ENCODE measurements around the gene OR8B12.

OR8B12 gene

GRCh38 chr11:124511745-124512144, 31.7 kb downstream of the OR8B12 start:
- in situ Hi-C loops (cut with HindIII; ENCODE audit: low pct_ligation_motif_present, low sequenced_read_pairs): no loop called here

GRCh38 chr11:124510279-124510678, 33.2 kb downstream of the OR8B12 start:
- DNase-seq: no peak

More at GRCh38 chr11:124511745-124512144, 31.7 kb downstream of the OR8B12 start:
- Histone ChIP-seq H3K27ac (no peak overlapping the region), H3K4me3 (ENCODE audit: low read depth, low read length) (no peak overlapping the region), H3K36me3 (replicated peaks) (no peaks in the 10 kb centered on the region), H3K27me3 (replicated peaks) (no peaks in the 10 kb centered on the region)
- no peak for DNase-seq
- no peak for TF ChIP-seq CTCF (IDR thresholded peaks at IDR 0.05; ENCODE audit: low read depth, low read length, missing control alignments)

GRCh38 chr11:124499711-124500110, 43.7 kb downstream of the OR8B12 start:
- H3K27me3 ChIP-seq (replicated peaks): no peaks in the 10 kb centered on the region
- no peaks in the 10 kb centered on the region for H3K36me3 ChIP-seq (replicated peaks)
- no peak for TF ChIP-seq CTCF (IDR thresholded peaks at IDR 0.05; ENCODE audit: low read depth, low read length, missing control alignments)
- no peak for DNase-seq
- no peak overlapping the region for H3K4me3 ChIP-seq (ENCODE audit: low read depth, low read length)
- H3K27ac ChIP-seq: no peak overlapping the region
- in situ Hi-C loops (cut with HindIII; ENCODE audit: low pct_ligation_motif_present, low sequenced_read_pairs): no loop called here

More at GRCh38 chr11:124510279-124510678, 33.2 kb downstream of the OR8B12 start:
- H3K36me3 ChIP-seq (replicated peaks): no peaks in the 10 kb centered on the region
- H3K27ac ChIP-seq: no peak overlapping the region
- no peaks in the 10 kb centered on the region for H3K27me3 ChIP-seq (replicated peaks)
- in situ Hi-C loops (cut with HindIII; ENCODE audit: low pct_ligation_motif_present, low sequenced_read_pairs): no loop called here
- no peak overlapping the region for H3K4me3 ChIP-seq (ENCODE audit: low read depth, low read length)
- TF ChIP-seq CTCF (IDR thresholded peaks at IDR 0.05; ENCODE audit: low read depth, low read length, missing control alignments): no peak

- in situ Hi-C loops (cut with HindIII; ENCODE audit: low pct_ligation_motif_present, low sequenced_read_pairs): no loop called here
- no peaks in the 10 kb centered on the region for H3K36me3 ChIP-seq (replicated peaks)
- TF ChIP-seq CTCF (IDR thresholded peaks at IDR 0.05; ENCODE audit: low read depth, low read length, missing control alignments): no peak
- H3K27ac ChIP-seq: no peak overlapping the region
- no peak overlapping the region for H3K4me3 ChIP-seq (ENCODE audit: low read depth, low read length)
- H3K27me3 ChIP-seq (replicated peaks): no peaks in the 10 kb centered on the region
- no peak for DNase-seq
These were observed 50.3 kb downstream of the OR8B12 start for GRCh38 chr11:124493016-124493655.

All from brain microvascular endothelial cell (primary cell).